GM10847 (cell line): ENCODE results near the gene MGMT.

ENCODE experiments used
- POLR2A ChIP-seq: IDR thresholded peaks from 2 replicates; pipeline ENCODE4 v1.6.1; 2011; ENCODE audit not compliant: insufficient read length; ENCODE audit errors: extremely low read depth

Gene MGMT

GRCh38 chr10:129719889-129720590, 253.0 kb downstream of the MGMT start:
- TF ChIP-seq POLR2A = no peak

GRCh38 chr10:129725011-129725410, 258.0 kb downstream of the MGMT start:
- no peak for TF ChIP-seq POLR2A

GRCh38 chr10:129725482-129725881, 258.4 kb downstream of the MGMT start:
- TF ChIP-seq POLR2A = no peak

GRCh38 chr10:129725890-129726631, 259.0 kb downstream of the MGMT start:
- TF ChIP-seq POLR2A = no peak

GRCh38 chr10:129727071-129727470, 260.0 kb downstream of the MGMT start:
- TF ChIP-seq POLR2A = no peak

- TF ChIP-seq POLR2A = no peak
Observed at GRCh38 chr10:129727495-129727894, 260.5 kb downstream of the MGMT start.

- TF ChIP-seq POLR2A = no peak
Observed at GRCh38 chr10:129728246-129728820, 261.3 kb downstream of the MGMT start.

- no peak for TF ChIP-seq POLR2A
Observed at GRCh38 chr10:129728905-129729795, 262.1 kb downstream of the MGMT start.

GRCh38 chr10:129730272-129730992, 263.4 kb downstream of the MGMT start:
- no peak for TF ChIP-seq POLR2A

- TF ChIP-seq POLR2A = no peak
Observed at GRCh38 chr10:129730993-129731325, 263.9 kb downstream of the MGMT start.

GRCh38 chr10:129740532-129741279, 273.7 kb downstream of the MGMT start:
- no peak for TF ChIP-seq POLR2A

GRCh38 chr10:129741280-129741977, 274.4 kb downstream of the MGMT start:
- TF ChIP-seq POLR2A = no peak

- no peak for TF ChIP-seq POLR2A
Observed at GRCh38 chr10:129741978-129742741, 275.1 kb downstream of the MGMT start.
